ENCODE measurements around the gene COL13A1. TPM values are rescaled to one million over a fixed set of nuclear protein-coding genes. Genes with fewer than 3 reads are reported as not detected.

The COL13A1 gene
- total RNA-seq, 1 donor from 2014 or later, result 2.5 TPM

DNA sequence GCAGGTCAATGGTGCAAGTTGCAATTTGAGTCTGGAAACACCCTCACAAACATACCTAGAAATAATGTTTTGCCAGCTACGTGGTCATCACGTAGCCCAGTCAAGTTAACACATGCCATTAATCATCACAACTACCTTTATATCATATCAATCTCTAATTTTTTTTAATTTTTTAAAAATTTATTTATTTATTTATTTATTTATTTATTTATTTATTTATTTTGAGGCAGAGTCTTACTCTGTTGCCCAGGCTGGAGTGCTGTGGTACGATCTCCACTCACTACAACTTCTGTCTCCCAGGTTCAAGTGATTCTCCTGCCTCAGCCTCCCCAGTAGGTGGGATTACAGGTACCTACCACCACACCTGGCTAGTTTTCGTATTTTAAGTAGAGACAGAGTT, 198.6 kb downstream of the COL13A1 start:
- no peak overlapping the region for H3K27ac ChIP-seq (replicated peaks)

DNA sequence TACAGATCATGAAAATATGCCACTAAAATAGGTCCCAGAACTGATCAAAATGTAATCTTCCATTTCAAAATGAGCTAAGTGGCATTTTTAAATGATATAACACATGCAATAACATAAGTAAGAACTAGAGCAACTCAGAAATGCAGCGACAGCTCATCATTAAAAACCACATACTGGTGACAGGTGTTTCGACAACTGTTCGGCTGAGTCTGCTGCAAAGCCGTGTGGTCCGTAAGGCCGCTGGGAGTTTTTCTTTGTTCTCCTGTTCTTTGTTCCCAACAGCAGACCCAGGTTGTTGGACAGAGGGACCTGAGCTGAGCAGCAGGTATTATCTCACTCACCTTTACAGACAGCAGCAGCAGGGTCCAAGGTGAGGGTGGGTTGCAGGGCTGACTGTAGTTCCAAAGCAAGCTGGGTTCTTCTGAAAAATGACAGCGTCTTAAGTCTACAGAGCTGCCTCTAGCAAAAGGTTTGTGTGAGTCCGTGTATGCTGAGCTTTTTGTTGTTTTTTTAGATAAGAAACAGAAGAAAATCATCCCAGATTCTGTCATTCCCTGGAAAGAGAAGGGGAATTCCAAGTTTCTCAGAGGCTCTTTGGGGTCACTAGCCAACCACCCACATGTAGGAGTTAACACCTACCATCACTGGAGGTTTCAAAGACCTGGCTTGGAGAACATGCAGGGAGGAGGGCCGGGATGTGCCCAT, 205.6 kb downstream of the COL13A1 start:
- Histone ChIP-seq H3K27me3 (ENCODE audit: low read depth) (peaks cover 8% of the 10 kb centered on the region), H3K27ac (replicated peaks) (no peak overlapping the region)

More for the DNA sequence above, 198.6 kb downstream of the COL13A1 start:
- Histone ChIP-seq H3K9me3 (replicated peaks) (peaks cover 5% of the 10 kb centered on the region), H3K4me1 (no peaks in the 10 kb centered on the region), H3K27me3 (ENCODE audit: low read depth) (peaks cover 8% of the 10 kb centered on the region), H3K36me3 (no peaks in the 10 kb centered on the region), H3K4me3 (no peak overlapping the region)
- intact Hi-C loops (cut with micrococcal nuclease), result no loop called here
- no peak for DNase-seq
- TF ChIP-seq, protein P1, sequence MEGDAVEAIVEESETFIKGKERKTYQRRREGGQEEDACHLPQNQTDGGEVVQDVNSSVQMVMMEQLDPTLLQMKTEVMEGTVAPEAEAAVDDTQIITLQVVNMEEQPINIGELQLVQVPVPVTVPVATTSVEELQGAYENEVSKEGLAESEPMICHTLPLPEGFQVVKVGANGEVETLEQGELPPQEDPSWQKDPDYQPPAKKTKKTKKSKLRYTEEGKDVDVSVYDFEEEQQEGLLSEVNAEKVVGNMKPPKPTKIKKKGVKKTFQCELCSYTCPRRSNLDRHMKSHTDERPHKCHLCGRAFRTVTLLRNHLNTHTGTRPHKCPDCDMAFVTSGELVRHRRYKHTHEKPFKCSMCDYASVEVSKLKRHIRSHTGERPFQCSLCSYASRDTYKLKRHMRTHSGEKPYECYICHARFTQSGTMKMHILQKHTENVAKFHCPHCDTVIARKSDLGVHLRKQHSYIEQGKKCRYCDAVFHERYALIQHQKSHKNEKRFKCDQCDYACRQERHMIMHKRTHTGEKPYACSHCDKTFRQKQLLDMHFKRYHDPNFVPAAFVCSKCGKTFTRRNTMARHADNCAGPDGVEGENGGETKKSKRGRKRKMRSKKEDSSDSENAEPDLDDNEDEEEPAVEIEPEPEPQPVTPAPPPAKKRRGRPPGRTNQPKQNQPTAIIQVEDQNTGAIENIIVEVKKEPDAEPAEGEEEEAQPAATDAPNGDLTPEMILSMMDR (IDR thresholded peaks at IDR 0.05; ENCODE audit: borderline replicate concordance), result no peak

More for the DNA sequence above, 205.6 kb downstream of the COL13A1 start:
- no peaks in the 10 kb centered on the region for H3K36me3 ChIP-seq
- TF ChIP-seq, protein P1 (IDR thresholded peaks at IDR 0.05; ENCODE audit: borderline replicate concordance), result no peak
- DNase-seq, result no peak
- no peak overlapping the region for H3K4me3 ChIP-seq
- intact Hi-C loops (cut with micrococcal nuclease), result no loop called here
- peaks cover 5% of the 10 kb centered on the region for H3K9me3 ChIP-seq (replicated peaks)
- H3K4me1 ChIP-seq, result no peaks in the 10 kb centered on the region

Other genes starting within 250 kb of the COL13A1 start
- gene NEUROG3, start 228.5 kb upstream of the COL13A1 start, total RNA-seq, result not detected
- 5.3 TPM for gene FAM241B, start 171.7 kb upstream of the COL13A1 start, total RNA-seq